Measurements from ENCODE around the gene BCL11B. TPM values are rescaled to one million over a fixed set of nuclear protein-coding genes. Genes with fewer than 3 reads are reported as not detected.

BCL11B gene
- polyA plus RNA-seq, 3 donors: 0.01 TPM; not detected in 2

DNA sequence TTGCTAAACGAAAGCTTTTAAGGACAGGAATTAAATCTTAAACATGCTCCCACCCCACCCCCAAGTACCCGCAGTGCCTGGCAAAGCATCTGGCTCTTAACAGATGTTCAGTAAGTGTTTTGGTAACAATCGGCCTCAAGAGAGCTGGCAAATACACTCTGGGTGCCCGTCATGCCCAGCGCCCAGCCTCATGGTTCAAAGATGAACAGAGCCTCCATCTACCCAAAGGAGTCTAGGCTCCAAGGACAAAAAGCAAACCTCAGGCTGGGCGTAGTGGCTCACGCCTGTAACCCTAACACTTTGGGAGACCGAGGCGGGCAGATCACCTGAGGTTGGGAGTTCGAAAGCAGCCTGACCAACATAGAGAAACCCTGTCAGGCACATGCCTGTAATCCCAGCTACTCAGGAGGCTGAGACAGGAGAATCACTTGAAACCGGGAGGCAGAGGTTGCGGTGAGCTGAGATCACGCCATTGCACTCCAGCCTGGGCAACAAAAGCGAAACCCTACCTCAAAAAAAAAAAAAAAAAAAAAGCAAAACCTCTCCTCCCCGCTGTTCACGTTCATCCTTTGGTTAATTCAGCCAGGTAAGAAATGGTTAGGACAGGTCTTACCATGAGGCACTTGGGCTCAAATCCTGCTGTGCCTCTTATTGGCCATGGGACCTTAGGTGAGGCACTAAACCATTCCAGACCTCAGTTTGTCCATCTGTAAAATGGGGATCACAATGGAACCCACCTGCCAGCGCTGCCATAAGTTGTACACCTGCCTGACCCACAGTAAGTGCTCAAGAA lies 151.3 kb downstream of the BCL11B start:
- H2AFZ ChIP-seq (ENCODE audit: insufficient read depth, low read depth, low read length, poor library complexity, severe bottlenecking): no peak overlapping the region
- peaks cover 3 to 35% of the 10 kb centered on the region in 2 donors for H3K27me3 ChIP-seq (ENCODE audit: control insufficient read depth in 2 of 2, insufficient read depth in 2 of 2, low read length in 2 of 2)
- H3K9me3 ChIP-seq (replicated peaks in 1 of 2; ENCODE audit: control insufficient read depth in 1 of 2, insufficient read depth in 1 of 2, low read length in 2 of 2): peaks cover 0 to 4% of the 10 kb centered on the region in 2 donors
- H4K20me1 ChIP-seq (ENCODE audit: insufficient read depth, low read length): no peaks in the 10 kb centered on the region
- Mint-ChIP-seq H3K36me3 (no peaks in the 10 kb centered on the region), H3K4me1 (peaks cover 7% of the 10 kb centered on the region), H3K27ac (no peak overlapping the region), H3K9me3 (peaks cover 0 to 7% (median 2%) of the 10 kb centered on the region in 7 donors), H3K4me3 (no peak overlapping the region), H3K27me3 (ENCODE audit: low read depth in 3 of 3) (peaks cover 33 to 45% (median 33%) of the 10 kb centered on the region in 3 donors)
- no peak overlapping the region for H3K9ac ChIP-seq (ENCODE audit: insufficient read depth, low read length, poor library complexity, severe bottlenecking)
- WGBS (ENCODE audit: insufficient coverage): 89% methylated on average over 9 of the region's 17 CpGs
- H3K4me3 ChIP-seq (replicated peaks in 1 of 3; ENCODE audit: low read depth in 2 of 3, low read length in 3 of 3): no peak overlapping the region
- intact Hi-C loops (cut with micrococcal nuclease): no loop called here
- no peak for TF ChIP-seq CTCF (IDR thresholded peaks at IDR 0.05)
- H3K79me2 ChIP-seq (ENCODE audit: insufficient read depth, low read length): no peaks in the 10 kb centered on the region
- H3K4me2 ChIP-seq (replicated peaks; ENCODE audit: extremely low read depth, low read length, poor library complexity, severe bottlenecking): no peak overlapping the region
- no peak for DNase-seq
- H3K36me3 ChIP-seq (replicated peaks in 1 of 2; ENCODE audit: control insufficient read depth in 1 of 2, insufficient read depth in 2 of 2, low read length in 2 of 2): no peaks in the 10 kb centered on the region
- H3K27ac ChIP-seq (ENCODE audit: low read depth in 1 of 2, low read length in 2 of 2): no peak overlapping the region
- H3K4me1 ChIP-seq (ENCODE audit: control insufficient read depth in 1 of 2, insufficient read depth in 2 of 2, low read length in 2 of 2): peaks cover 0 to 4% of the 10 kb centered on the region in 2 donors

- intact Hi-C loops (cut with micrococcal nuclease): no loop called here
- 93% methylated on average over 5 of the region's 18 CpGs for WGBS (ENCODE audit: insufficient coverage)
- Histone ChIP-seq H4K20me1 (ENCODE audit: insufficient read depth, low read length) (no peaks in the 10 kb centered on the region), H3K9me3 (replicated peaks in 1 of 2; ENCODE audit: control insufficient read depth in 1 of 2, insufficient read depth in 1 of 2, low read length in 2 of 2) (peaks cover 0 to 4% of the 10 kb centered on the region in 2 donors), H3K79me2 (ENCODE audit: insufficient read depth, low read length) (no peaks in the 10 kb centered on the region), H3K27me3 (ENCODE audit: control insufficient read depth in 2 of 2, insufficient read depth in 2 of 2, low read length in 2 of 2) (peaks cover 3 to 40% of the 10 kb centered on the region in 2 donors), H3K27ac (ENCODE audit: low read depth in 1 of 2, low read length in 2 of 2) (no peak overlapping the region), H3K4me3 (replicated peaks in 1 of 3; ENCODE audit: low read depth in 2 of 3, low read length in 3 of 3) (no peak overlapping the region), H3K4me1 (ENCODE audit: control insufficient read depth in 1 of 2, insufficient read depth in 2 of 2, low read length in 2 of 2) (peaks cover 0 to 4% of the 10 kb centered on the region in 2 donors), H3K36me3 (replicated peaks in 1 of 2; ENCODE audit: control insufficient read depth in 1 of 2, insufficient read depth in 2 of 2, low read length in 2 of 2) (no peaks in the 10 kb centered on the region), H3K9ac (ENCODE audit: insufficient read depth, low read length, poor library complexity, severe bottlenecking) (no peak overlapping the region), H3K4me2 (replicated peaks; ENCODE audit: extremely low read depth, low read length, poor library complexity, severe bottlenecking) (no peak overlapping the region), H2AFZ (ENCODE audit: insufficient read depth, low read depth, low read length, poor library complexity, severe bottlenecking) (no peak overlapping the region)
- Mint-ChIP-seq H3K27ac (peak overlapping the region in 1 of 7 donors; percentile 58), H3K4me1 (peaks cover 7% of the 10 kb centered on the region), H3K36me3 (no peaks in the 10 kb centered on the region), H3K27me3 (ENCODE audit: low read depth in 3 of 3) (peaks cover 35 to 47% (median 36%) of the 10 kb centered on the region in 3 donors), H3K9me3 (peaks cover 0 to 7% (median 2%) of the 10 kb centered on the region in 7 donors), H3K4me3 (no peak overlapping the region)
- TF ChIP-seq CTCF (IDR thresholded peaks at IDR 0.05): no peak
- DNase-seq: no peak
These were observed 152.2 kb downstream of the BCL11B start for GRCh38 chr14:99119554-99120525.
